Activated CD4-positive, alpha-beta T cell treated with anti-CD3 and anti-CD28 coated beads for 36 hours (primary cell): Measurements from ENCODE around the gene NPAS2. TPM values are rescaled to one million over a fixed set of nuclear protein-coding genes. Genes with fewer than 3 reads are reported as not detected.
A peak's percentile ranks its signal among the peaks of the same experiment; 100 is the strongest.

Source experiments
- ATAC-seq: fragments of 200-7000 bp; cut with Tn5 transposase; one replicate; pipeline ENCODE4 v1.10.0; 2021; ENCODE audit warnings: mild to moderate bottlenecking, moderate library complexity
- CTCF ChIA-PET: fragments of 350-600 bp; sonication (Branson Sonifier 250); formaldehyde crosslinking; loops from one replicate; lab custom pipeline; 2021; ENCODE audit warnings: antibody characterized with exemption; lab: Charles Lee
- POLR2A ChIA-PET: fragments of 350-600 bp; sonication (Branson Sonifier 250); formaldehyde crosslinking; loops from one replicate; lab custom pipeline; 2021; ENCODE audit warnings: antibody characterized with exemption, inconsistent platforms; lab: Charles Lee
- DNase-seq: peaks from one replicate; pipeline ENCODE4 v3.0.0-alpha.2; 2020
- H3K27ac Mint-ChIP-seq: one replicate; pipeline ENCODE4 v1.8.0; 2021; ENCODE audit warnings: mixed read lengths
- H3K27me3 Mint-ChIP-seq: one replicate; pipeline ENCODE4 v1.8.0; 2021; ENCODE audit warnings: mixed read lengths
- H3K36me3 Mint-ChIP-seq: one replicate; pipeline ENCODE4 v1.8.0; 2021; ENCODE audit warnings: low read depth, mixed read lengths
- H3K4me1 Mint-ChIP-seq: one replicate; pipeline ENCODE4 v1.8.0; 2021; ENCODE audit warnings: mixed read lengths
- H3K4me3 Mint-ChIP-seq: one replicate; pipeline ENCODE4 v1.8.0; 2021; ENCODE audit warnings: mild to moderate bottlenecking, moderate library complexity, mixed read lengths
- H3K9me3 Mint-ChIP-seq: one replicate; pipeline ENCODE4 v1.8.0; 2021; ENCODE audit warnings: low read depth, mixed read lengths
- intact Hi-C, 2 experiments: fragments of 100-400 bp; cut with DNase I in 1 of 2; cut with micrococcal nuclease in 1 of 2; formaldehyde crosslinking; loops; one replicate each; pipeline versions ENCODE4 v1.14.2 to v1.15.1; 2022 to 2024; cut with DNase I, micrococcal nuclease
- total RNA-seq, 2 experiments: library from RNA; stranded (reverse); gene quantifications; one replicate each; pipeline ENCODE4 v1.2.3, GENCODE V29; 2021

Gene NPAS2
- total RNA-seq, 2 experiments from 2014 or later = 7.7 to 12.0 TPM

DNA sequence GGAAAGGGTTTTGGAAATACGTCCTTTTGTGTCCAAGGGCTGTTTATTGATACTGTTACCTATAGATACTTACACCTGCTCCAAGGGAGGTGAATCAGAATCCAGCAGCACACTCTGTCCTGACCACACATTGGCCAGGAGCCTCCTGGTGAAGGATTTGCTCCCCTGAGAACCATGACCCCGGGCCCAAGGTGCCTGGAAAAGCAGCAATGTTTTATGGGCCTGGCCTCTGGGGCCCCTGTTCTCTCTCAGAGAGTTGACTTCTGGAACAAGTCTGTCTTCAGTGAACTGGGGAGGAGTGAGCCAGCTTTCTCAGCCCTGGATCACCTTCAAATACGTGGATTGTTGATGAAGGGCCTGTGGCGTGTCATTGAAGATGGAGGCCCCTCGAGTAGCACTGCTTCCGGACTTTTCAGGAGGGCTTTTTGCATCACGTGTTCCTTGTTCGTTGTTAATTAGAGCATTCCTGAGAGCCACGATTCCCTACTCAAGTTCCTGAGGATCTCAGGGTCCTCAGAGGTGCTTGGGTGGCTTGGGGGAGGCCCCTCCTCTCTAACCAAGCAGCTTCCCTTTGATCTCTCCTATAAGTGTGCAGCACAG is 103.6 kb downstream of the NPAS2 start:
- ATAC-seq = no peak
- Mint-ChIP-seq H3K4me3 (no peak overlapping the region), H3K4me1 (peaks cover 7% of the 10 kb centered on the region), H3K9me3 (no peaks in the 10 kb centered on the region), H3K36me3 (peaks cover 9% of the 10 kb centered on the region), H3K27ac (peak overlapping the region; percentile 76), H3K27me3 (no peaks in the 10 kb centered on the region)
- DNase-seq = no peak
- intact Hi-C loops = no loop called here
- CTCF ChIA-PET = no interaction called here
- POLR2A ChIA-PET = no interaction called here

DNA sequence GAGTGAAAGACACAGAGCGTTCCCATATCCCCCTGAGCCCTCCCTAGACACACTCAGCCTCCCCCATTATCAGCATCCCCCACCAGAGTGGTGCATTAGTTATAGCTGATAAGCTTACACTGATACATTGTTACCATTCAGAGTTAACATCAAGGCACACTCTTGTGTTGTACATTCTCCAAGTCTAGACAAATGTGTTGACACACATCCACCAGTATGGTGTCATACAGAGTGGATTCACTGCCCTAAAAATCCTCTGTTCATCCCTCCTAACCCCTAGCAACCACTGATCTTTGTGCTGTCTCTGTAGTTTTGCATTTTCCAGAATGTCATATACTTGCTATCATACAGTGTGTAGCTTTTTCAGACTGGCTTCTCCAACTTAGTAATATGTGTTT is 104.2 kb downstream of the NPAS2 start:
- ChIA-PET POLR2A (interaction anchor here (0.7 kb wide), 1 partner anchor 186 kb away, joined by 4 read pairs; no protein-coding TSS in a partner anchor), CTCF (interaction anchor here (0.6 to 1.0 kb wide), 2 partner anchors 11 to 1549 kb away, joined by 3 read pairs; partner anchors contain the start of gene SLC9A4)
- Mint-ChIP-seq H3K27ac (peak overlapping the region; percentile 76), H3K36me3 (peaks cover 9% of the 10 kb centered on the region), H3K9me3 (no peaks in the 10 kb centered on the region), H3K4me3 (no peak overlapping the region), H3K27me3 (no peaks in the 10 kb centered on the region), H3K4me1 (peaks cover 7% of the 10 kb centered on the region)
- intact Hi-C loops = no loop called here
- ATAC-seq = peak; percentile 12
- DNase-seq = no peak

- DNase-seq (peak; percentile 43), ATAC-seq (peak; percentile 91)
- Mint-ChIP-seq H3K9me3 (no peaks in the 10 kb centered on the region), H3K27me3 (no peaks in the 10 kb centered on the region), H3K4me1 (peaks cover 7% of the 10 kb centered on the region), H3K27ac (peak overlapping the region; percentile 76), H3K4me3 (peak overlapping the region; percentile 32), H3K36me3 (peaks cover 9% of the 10 kb centered on the region)
- POLR2A ChIA-PET = interaction anchor here (0.7 to 0.8 kb wide), 2 partner anchors 77 to 187 kb away, joined by 4 to 6 read pairs; no protein-coding TSS in a partner anchor
- CTCF ChIA-PET = interaction anchor here (0.6 to 1.0 kb wide), 2 partner anchors 11 to 1548 kb away, joined by 3 read pairs; partner anchors contain the start of gene SLC9A4
- intact Hi-C loops = no loop called here
Observed at GRCh38 chr2:100924520-100925451, 104.8 kb downstream of the NPAS2 start.

DNA sequence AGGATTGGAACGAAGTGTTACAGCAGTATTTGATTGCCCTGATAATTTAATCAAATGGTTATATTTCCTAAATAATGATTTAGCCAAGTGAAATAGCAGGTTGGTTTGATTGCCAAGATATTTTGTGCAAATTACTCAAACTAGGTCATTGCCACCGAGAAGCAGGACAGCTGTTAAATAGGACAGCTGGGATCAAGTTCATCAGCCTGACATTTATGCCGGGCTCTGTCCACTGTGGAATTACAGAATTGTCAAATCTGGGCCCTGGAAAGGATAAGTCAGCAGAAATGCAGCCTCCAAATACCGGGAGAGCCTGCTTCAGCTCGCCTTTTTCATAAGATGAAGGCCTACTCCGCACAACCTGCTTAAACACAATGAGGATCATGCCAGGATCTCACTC is 108.3 kb downstream of the NPAS2 start:
- DNase-seq (no peak), ATAC-seq (no peak)
- Mint-ChIP-seq H3K9me3 (no peaks in the 10 kb centered on the region), H3K27ac (no peak overlapping the region), H3K27me3 (no peaks in the 10 kb centered on the region), H3K4me3 (no peak overlapping the region), H3K36me3 (peaks cover 9% of the 10 kb centered on the region), H3K4me1 (peaks cover 7% of the 10 kb centered on the region)
- ChIA-PET POLR2A (no interaction called here), CTCF (interaction anchor here (1.0 kb wide), 1 partner anchor 13 kb away, joined by 4 read pairs; no protein-coding TSS in a partner anchor)
- intact Hi-C loops = no loop called here

GRCh38 chr2:100929147-100929546 is 109.2 kb downstream of the NPAS2 start:
- intact Hi-C loops = no loop called here
- no peaks in the 10 kb centered on the region for H3K9me3 Mint-ChIP-seq
- ATAC-seq (no peak), DNase-seq (no peak)
- no peak overlapping the region for H3K27ac Mint-ChIP-seq
- H3K36me3 Mint-ChIP-seq = peaks cover 9% of the 10 kb centered on the region
- ChIA-PET POLR2A (no interaction called here), CTCF (interaction anchor here (1.0 to 1.4 kb wide), 2 partner anchors 8 to 12 kb away, joined by 3 to 4 read pairs; no protein-coding TSS in a partner anchor)
- H3K27me3 Mint-ChIP-seq = no peaks in the 10 kb centered on the region
- no peak overlapping the region for H3K4me3 Mint-ChIP-seq
- peaks cover 5% of the 10 kb centered on the region for H3K4me1 Mint-ChIP-seq

- no peak overlapping the region for H3K4me3 Mint-ChIP-seq
- no peak for ATAC-seq
- ChIA-PET POLR2A (no interaction called here), CTCF (interaction anchor here (0.7 to 0.8 kb wide), 3 partner anchors 10 to 324 kb away, joined by 3 to 5 read pairs (median 3); no protein-coding TSS in a partner anchor)
- no peaks in the 10 kb centered on the region for H3K36me3 Mint-ChIP-seq
- H3K27me3 Mint-ChIP-seq = no peaks in the 10 kb centered on the region
- H3K9me3 Mint-ChIP-seq = no peaks in the 10 kb centered on the region
- no peak overlapping the region for H3K27ac Mint-ChIP-seq
- no peak for DNase-seq
- H3K4me1 Mint-ChIP-seq = no peaks in the 10 kb centered on the region
- intact Hi-C loops = no loop called here
Observed at GRCh38 chr2:100934504-100935371, 114.8 kb downstream of the NPAS2 start.

GRCh38 chr2:100935372-100935752 is 115.4 kb downstream of the NPAS2 start:
- Mint-ChIP-seq H3K36me3 (no peaks in the 10 kb centered on the region), H3K4me3 (no peak overlapping the region), H3K4me1 (peaks cover 6% of the 10 kb centered on the region), H3K27me3 (no peaks in the 10 kb centered on the region), H3K27ac (no peak overlapping the region), H3K9me3 (no peaks in the 10 kb centered on the region)
- intact Hi-C loops = no loop called here
- CTCF ChIA-PET = interaction anchor here (0.8 kb wide), 1 partner anchor 11 kb away, joined by 3 read pairs; no protein-coding TSS in a partner anchor
- no peak for ATAC-seq
- POLR2A ChIA-PET = no interaction called here
- DNase-seq = no peak

DNA sequence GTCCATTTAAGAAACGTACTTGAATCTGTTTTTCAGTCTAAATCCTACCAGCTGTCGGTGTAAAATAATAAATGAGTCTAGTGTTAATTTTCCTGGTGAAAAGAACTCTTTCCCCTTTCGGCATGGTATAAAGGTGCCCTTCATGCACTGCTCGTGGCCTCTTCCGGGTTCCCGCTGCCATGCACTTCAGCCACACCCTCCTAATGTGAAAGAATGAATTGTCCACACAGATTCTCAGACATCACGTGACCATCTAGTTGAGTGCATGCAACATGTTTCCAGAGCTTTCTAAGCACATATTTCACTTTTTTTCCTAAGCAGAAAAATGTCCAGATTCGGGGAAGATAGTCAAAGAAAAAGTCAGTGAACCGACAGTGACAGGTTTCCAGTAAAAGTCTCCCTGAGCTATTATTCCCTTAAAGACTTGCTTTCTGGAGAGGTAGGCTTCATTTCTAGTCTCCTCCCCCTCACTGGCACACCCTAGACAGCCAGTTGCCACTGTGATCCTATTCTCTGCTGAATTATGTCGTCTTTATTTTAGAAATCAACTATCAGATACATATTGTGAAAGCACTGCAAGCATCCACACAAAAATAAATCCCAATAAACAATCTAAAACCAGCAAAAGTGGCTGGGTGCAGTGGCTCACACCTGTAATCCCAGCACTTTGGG is 116.3 kb downstream of the NPAS2 start:
- POLR2A ChIA-PET = no interaction called here
- intact Hi-C loops = no loop called here
- Mint-ChIP-seq H3K9me3 (no peaks in the 10 kb centered on the region), H3K4me3 (no peak overlapping the region), H3K36me3 (no peaks in the 10 kb centered on the region), H3K27ac (no peak overlapping the region), H3K4me1 (peaks cover 15% of the 10 kb centered on the region), H3K27me3 (no peaks in the 10 kb centered on the region)
- ATAC-seq (no peak), DNase-seq (no peak)
- CTCF ChIA-PET = interaction anchor here (0.6 to 1.0 kb wide), 3 partner anchors 18 to 192 kb away, joined by 3 to 5 read pairs (median 3); no protein-coding TSS in a partner anchor

- H3K4me1 Mint-ChIP-seq = peaks cover 23% of the 10 kb centered on the region
- no peaks in the 10 kb centered on the region for H3K9me3 Mint-ChIP-seq
- no peak overlapping the region for H3K4me3 Mint-ChIP-seq
- DNase-seq (no peak), ATAC-seq (no peak)
- H3K27ac Mint-ChIP-seq = no peak overlapping the region
- no peaks in the 10 kb centered on the region for H3K36me3 Mint-ChIP-seq
- ChIA-PET CTCF (interaction anchor here (0.6 to 1.0 kb wide), 3 partner anchors 19 to 192 kb away, joined by 3 to 5 read pairs (median 3); no protein-coding TSS in a partner anchor), POLR2A (no interaction called here)
- intact Hi-C loops = no loop called here
- H3K27me3 Mint-ChIP-seq = no peaks in the 10 kb centered on the region
Observed at GRCh38 chr2:100936972-100937542, 117.1 kb downstream of the NPAS2 start.
